SU-DHL-6 (cell line): ENCODE results near the gene NAA10.

Experiments used
- H2AFZ ChIP-seq: fragments of 200-600 bp; sonication (generic); 2 replicates; pipeline ENCODE4 v1.6.1; 2014; ENCODE audit warnings: low read depth, mild to moderate bottlenecking, moderate library complexity, mixed read lengths, antibody characterized with exemption, low read length; ENCODE audit not compliant: severe bottlenecking
- H3F3A ChIP-seq: fragments of 200-600 bp; shearing (Covaris generic); 2 replicates; pipeline ENCODE4 v1.6.0; 2016; ENCODE audit warnings: antibody characterized with exemption, mild to moderate bottlenecking; ENCODE audit not compliant: insufficient read depth
- H3K27ac ChIP-seq: fragments of 200-600 bp; sonication (generic); 2 replicates; pipeline ENCODE4 v1.5.1; 2016; ENCODE audit warnings: low read depth, mild to moderate bottlenecking, low read length, moderate library complexity, mixed read lengths
- H3K27me3 ChIP-seq: fragments of 200-600 bp; sonication (generic), shearing (Covaris generic); 2 replicates; pipeline ENCODE4 v1.6.0; 2014; ENCODE audit warnings: mild to moderate bottlenecking, low read length
- H3K36me3 ChIP-seq: fragments of 200-600 bp; sonication (generic); 2 replicates; pipeline ENCODE4 v1.6.1; 2014; ENCODE audit warnings: mild to moderate bottlenecking, low read length, mixed read lengths
- H3K4me2 ChIP-seq: fragments of 300-600, 200-600 bp; shearing (Covaris generic), sonication (generic); 2 replicates; pipeline ENCODE4 v1.6.0; 2014; ENCODE audit warnings: low read length, low read depth, mild to moderate bottlenecking; ENCODE audit not compliant: poor library complexity, severe bottlenecking
- H3K4me3 ChIP-seq: fragments of 200-600 bp; sonication (generic); 2 replicates; pipeline ENCODE4 v1.5.1; 2014; ENCODE audit warnings: antibody characterized with exemption, low read length, mild to moderate bottlenecking, mixed read lengths; ENCODE audit not compliant: insufficient read depth, poor library complexity, severe bottlenecking
- H3K79me2 ChIP-seq: fragments of 200-600 bp; sonication (generic); 2 replicates; pipeline ENCODE4 v1.6.1; 2014; ENCODE audit warnings: mild to moderate bottlenecking, low read length, moderate library complexity; ENCODE audit not compliant: insufficient read depth
- H3K9ac ChIP-seq: fragments of 200-600 bp; sonication (generic); 2 replicates; pipeline ENCODE4 v1.7.0; 2014; ENCODE audit warnings: mild to moderate bottlenecking, low read length
- H3K9me2 ChIP-seq: fragments of 200-600 bp; sonication (generic); replicated peaks from 2 replicates; pipeline ENCODE4 v1.6.1; 2014; ENCODE audit warnings: low read length; ENCODE audit not compliant: insufficient read depth
- H3K9me3 ChIP-seq: fragments of 200-600 bp; sonication (generic); 2 replicates; pipeline ENCODE4 v1.6.1; 2014; ENCODE audit warnings: low read length, mixed read lengths; ENCODE audit not compliant: insufficient read depth
- H4K20me1 ChIP-seq: fragments of 200-600 bp; sonication (generic); 2 replicates; pipeline ENCODE4 v1.6.1; 2014; ENCODE audit warnings: low read depth, mild to moderate bottlenecking, antibody characterized with exemption, low read length, moderate library complexity, mixed read lengths
- CTCF ChIP-seq: fragments of 200-600 bp; sonication (generic); IDR thresholded peaks from one replicate; pipeline ENCODE4 v1.5.1; 2017; ENCODE audit warnings: antibody characterized with exemption, mild to moderate bottlenecking, low read length, moderate library complexity; ENCODE audit not compliant: insufficient read depth, poor library complexity, severe bottlenecking
- EZH2phosphoT487 ChIP-seq: fragments of 200-600 bp; sonication (generic), shearing (Covaris generic); conservative IDR thresholded peaks from 2 replicates; pipeline ENCODE4 v1.6.1; 2018; ENCODE audit warnings: mild to moderate bottlenecking, antibody characterized with exemption, low read length, moderate library complexity, mixed read lengths

Gene NAA10

GRCh38 chrX:153927922-153928760 lies 6.7 kb downstream of the NAA10 start:
- H3K9me2 ChIP-seq: no peaks in the 10 kb centered on the region
- no peak for TF ChIP-seq EZH2phosphoT487
- no peak for TF ChIP-seq CTCF

GRCh38 chrX:153927672-153927921 lies 7.2 kb downstream of the NAA10 start:
- Histone ChIP-seq H3K9me3 (no peaks in the 10 kb centered on the region), H3K79me2 (peaks cover 16% of the 10 kb centered on the region; the same call in 1 of the 2 replicates), H3K27me3 (no peaks in the 10 kb centered on the region)

More at GRCh38 chrX:153927922-153928760, 6.7 kb downstream of the NAA10 start:
- Histone ChIP-seq H3K9ac (peak overlapping the region; percentile 98), H3F3A (peaks cover 22% of the 10 kb centered on the region), H3K27ac (peak overlapping the region; percentile 100), H3K4me3 (peak overlapping the region; percentile 65), H3K9me3 (no peaks in the 10 kb centered on the region), H3K79me2 (peaks cover 20% of the 10 kb centered on the region), H3K4me2 (peak overlapping the region; percentile 78), H3K27me3 (no peaks in the 10 kb centered on the region), H4K20me1 (no peaks in the 10 kb centered on the region), H3K36me3 (no peaks in the 10 kb centered on the region), H2AFZ (no peak overlapping the region)

GRCh38 chrX:153926858-153927671 lies 7.8 kb downstream of the NAA10 start:
- peak overlapping the region; percentile 78 for H3K4me2 ChIP-seq
- no peaks in the 10 kb centered on the region for H4K20me1 ChIP-seq
- H3K9ac ChIP-seq: peak overlapping the region; percentile 98
- H3K27ac ChIP-seq: peak overlapping the region; percentile 100
- H3K9me2 ChIP-seq: no peaks in the 10 kb centered on the region
- H3K79me2 ChIP-seq: peaks cover 16% of the 10 kb centered on the region; the same call in 1 of the 2 replicates
- peak overlapping the region; percentile 65 for H3K4me3 ChIP-seq
- H3K36me3 ChIP-seq: no peaks in the 10 kb centered on the region
- H2AFZ ChIP-seq: no peak overlapping the region
- no peaks in the 10 kb centered on the region for H3K27me3 ChIP-seq
- peaks cover 22% of the 10 kb centered on the region for H3F3A ChIP-seq
- TF ChIP-seq EZH2phosphoT487 (no peak), CTCF (no peak)
- H3K9me3 ChIP-seq: no peaks in the 10 kb centered on the region

More at GRCh38 chrX:153927672-153927921, 7.2 kb downstream of the NAA10 start:
- Histone ChIP-seq H4K20me1 (no peaks in the 10 kb centered on the region), H3F3A (peaks cover 22% of the 10 kb centered on the region), H3K9me2 (no peaks in the 10 kb centered on the region), H3K9ac (peak overlapping the region; percentile 98), H2AFZ (no peak overlapping the region), H3K4me2 (peak overlapping the region; percentile 78), H3K27ac (peak overlapping the region; percentile 100), H3K4me3 (peak overlapping the region; percentile 65), H3K36me3 (no peaks in the 10 kb centered on the region)
- TF ChIP-seq EZH2phosphoT487 (no peak), CTCF (no peak)
